GM12874 (cell line): Measurements from ENCODE around the gene LIPI.

Experiments
- CTCF ChIP-seq: IDR thresholded peaks from 2 replicates; pipeline ENCODE4 v1.5.1; 2011; ENCODE audit warnings: low read depth, mild to moderate bottlenecking, control low read depth, low read length, moderate library complexity; ENCODE audit not compliant: insufficient read depth

The LIPI gene

GRCh38 chr21:14096172-14096571, 114.6 kb downstream of the LIPI start:
- no peak for TF ChIP-seq CTCF

GRCh38 chr21:14095056-14095455, 115.7 kb downstream of the LIPI start:
- no peak for TF ChIP-seq CTCF

GRCh38 chr21:14092834-14093560, 117.8 kb downstream of the LIPI start:
- no peak for TF ChIP-seq CTCF

GRCh38 chr21:14088391-14088790, 122.4 kb downstream of the LIPI start:
- TF ChIP-seq CTCF, result no peak

- TF ChIP-seq CTCF, result no peak
Measured at GRCh38 chr21:14086553-14086952, 124.2 kb downstream of the LIPI start.

- no peak for TF ChIP-seq CTCF
Measured at GRCh38 chr21:14084701-14085100, 126.1 kb downstream of the LIPI start.

GRCh38 chr21:14084068-14084501, 126.7 kb downstream of the LIPI start:
- no peak for TF ChIP-seq CTCF
